Measurements from ENCODE around the gene UQCC3.
"Not testable (repeated sequence)": the region's sequence is repeated elsewhere in the genome, so short reads cannot be mapped to it uniquely, and the experiment has no call there.

UQCC3 gene

GRCh38 chr11:62665599-62666258, 5.7 kb upstream of the UQCC3 start:
- DNase-seq (peak; percentile 74), ATAC-seq (peak; percentile 21)

- DNase-seq = no peak
- ATAC-seq = no peak
Observed at GRCh38 chr11:62666259-62666926, 5.1 kb upstream of the UQCC3 start.

GRCh38 chr11:62667460-62667859, 4.0 kb upstream of the UQCC3 start:
- no peak for DNase-seq
- no peak for ATAC-seq

GRCh38 chr11:62669420-62670161, 1.9 kb upstream of the UQCC3 start:
- no peak for ATAC-seq

GRCh38 chr11:62671236-62671607, 251 bp upstream of the UQCC3 start:
- ATAC-seq (no peak), DNase-seq (no peak)

More at GRCh38 chr11:62669420-62670161, 1.9 kb upstream of the UQCC3 start:
- no peak for DNase-seq

- no peak for ATAC-seq
- DNase-seq = no peak
Observed at GRCh38 chr11:62673196-62673525, 1.7 kb downstream of the UQCC3 start.

GRCh38 chr11:62675415-62675814, 3.9 kb downstream of the UQCC3 start:
- DNase-seq, ATAC-seq: not testable (repeated sequence)

- DNase-seq = no peak
- ATAC-seq = no peak
Observed at GRCh38 chr11:62676698-62677097, 5.2 kb downstream of the UQCC3 start.

GRCh38 chr11:62677156-62677555, 5.7 kb downstream of the UQCC3 start:
- ATAC-seq (no peak), DNase-seq (no peak)

GRCh38 chr11:62677714-62678113, 6.2 kb downstream of the UQCC3 start:
- ATAC-seq (no peak), DNase-seq (no peak)

GRCh38 chr11:62678433-62678769, 6.9 kb downstream of the UQCC3 start:
- DNase-seq = no peak
- ATAC-seq = no peak

GRCh38 chr11:62678770-62679696, 7.6 kb downstream of the UQCC3 start, which contains the start of gene UBXN1:
TSS of gene UBXN1 (minus strand) at chr11:62679073. CDS start at chr11:62678923, 150 bp downstream.
- peak; percentile 89 for DNase-seq
- ATAC-seq = peak; percentile 87

GRCh38 chr11:62680825-62681240, 9.4 kb downstream of the UQCC3 start:
- ATAC-seq (peak; percentile 85), DNase-seq (no peak)

- DNase-seq (no peak), ATAC-seq (no peak)
Observed at GRCh38 chr11:62682518-62682917, 11.0 kb downstream of the UQCC3 start.

- peak; percentile 20 for ATAC-seq
- DNase-seq = no peak
Observed at GRCh38 chr11:62687508-62688396, 16.3 kb downstream of the UQCC3 start.

- ATAC-seq = no peak
- no peak for DNase-seq
Observed at GRCh38 chr11:62688491-62688890, 17.0 kb downstream of the UQCC3 start.

GRCh38 chr11:62689421-62690183, 18.1 kb downstream of the UQCC3 start, which contains the start of gene LRRN4CL:
TSS of gene LRRN4CL (minus strand) at chr11:62689530. CDS start at chr11:62688508, 1,022 bp downstream.
- DNase-seq (no peak), ATAC-seq (no peak)

GRCh38 chr11:62693624-62694023, 22.2 kb downstream of the UQCC3 start:
- not testable (repeated sequence) for ATAC-seq, DNase-seq

GRCh38 chr11:62694455-62695167, 23.1 kb downstream of the UQCC3 start:
- DNase-seq (peak; percentile 82), ATAC-seq (peak; percentile 80)

- ATAC-seq = no peak
Observed at GRCh38 chr11:62702246-62702645, 30.8 kb downstream of the UQCC3 start.

More at GRCh38 chr11:62702246-62702645, 30.8 kb downstream of the UQCC3 start:
- DNase-seq = no peak
